H1 (cell line): ENCODE results near the gene PRDM5.

ENCODE experiments used
- CTCF ChIP-seq, 3 experiments: IDR thresholded peaks; 1 replicate in 2 of 3; 2 replicates in 1 of 3; pipeline versions ENCODE4 v1.5.1 to v1.6.1; 2011; ENCODE audit warnings: low read length in 3 of 3, mild to moderate bottlenecking in 3 of 3, inconsistent platforms in 2 of 3, low read depth in 1 of 3, moderate library complexity in 1 of 3; ENCODE audit not compliant: insufficient read depth in 1 of 3; ENCODE audit errors: control extremely low read depth in 1 of 3
- MAX ChIP-seq: IDR thresholded peaks from 2 replicates; pipeline ENCODE4 v1.6.1; 2012; ENCODE audit warnings: inconsistent platforms
- POLR2A ChIP-seq, 2 experiments: IDR thresholded peaks; 1 replicate in 1 of 2; 2 replicates in 1 of 2; pipeline ENCODE4 v1.6.1; 2011; ENCODE audit warnings: low read depth in 2 of 2, low read length in 2 of 2, mild to moderate bottlenecking in 2 of 2; ENCODE audit errors: control extremely low read depth in 1 of 2
- POLR2AphosphoS5 ChIP-seq: IDR thresholded peaks from 2 replicates; pipeline ENCODE4 v1.6.1; 2011; ENCODE audit warnings: low read depth, low read length
- TAF7 ChIP-seq: optimal IDR thresholded peaks from 2 replicates; pipeline ENCODE3; 2011; ENCODE audit warnings: low read depth, mild to moderate bottlenecking, inconsistent platforms, low read length, moderate library complexity, borderline replicate concordance

GRCh38 chr4:120942776-120943175, 20.2 kb upstream of the PRDM5 start:
- TF ChIP-seq POLR2A (IDR thresholded peaks at IDR 0.05; ENCODE audit: control extremely low read depth in 1 of 2, low read depth in 2 of 2, low read length in 2 of 2) (no peak), CTCF (IDR thresholded peaks at IDR 0.05; ENCODE audit: control extremely low read depth in 1 of 3, insufficient read depth in 1 of 3, low read depth in 1 of 3, low read length in 3 of 3) (no peak), MAX (no peak), POLR2AphosphoS5 (no peak), TAF7 (no peak)
